ENCODE measurements around the gene ENHO. TPM values are rescaled to one million over a fixed set of nuclear protein-coding genes. Genes with fewer than 3 reads are reported as not detected.

ENHO gene
- total and polyA plus RNA-seq, 2 donors from 2014 or later: 0.22 to 2.7 TPM

GRCh38 chr9:34552606-34552981 is 29.8 kb upstream of the ENHO start:
- no peak overlapping the region for H3K4me3 ChIP-seq (ENCODE audit: low read length in 3 of 3)
- H3K27me3 ChIP-seq (ENCODE audit: control insufficient read depth, insufficient read depth, low read length): no peaks in the 10 kb centered on the region
- DNase-seq: peak; percentile 67 to 73 (median 71)
- no peak overlapping the region for H3K9ac ChIP-seq (ENCODE audit: low read length in 3 of 3)
- no peak for TF ChIP-seq CTCF (IDR thresholded peaks at IDR 0.05; ENCODE audit: borderline replicate concordance, extremely low read depth, insufficient read depth)
- H3K27ac ChIP-seq (ENCODE audit: low read depth in 2 of 2, low read length in 2 of 2): no peak overlapping the region
- no peaks in the 10 kb centered on the region for H3K9me3 ChIP-seq (ENCODE audit: control insufficient read depth in 2 of 3, insufficient read depth in 1 of 3, low read length in 3 of 3)
- no peaks in the 10 kb centered on the region for H3K36me3 ChIP-seq (ENCODE audit: control insufficient read depth in 2 of 3, insufficient read depth in 3 of 3, low read length in 3 of 3)
- intact Hi-C loops (cut with DNase I): no loop called here
- no peak for FAIRE-seq
- peaks cover 3 to 10% (median 7%) of the 10 kb centered on the region in 3 donors for H3K4me1 ChIP-seq (ENCODE audit: control insufficient read depth in 2 of 3, insufficient read depth in 2 of 3, low read depth in 1 of 3, low read length in 3 of 3)

- TF ChIP-seq CTCF (IDR thresholded peaks at IDR 0.05; ENCODE audit: borderline replicate concordance, extremely low read depth, insufficient read depth): no peak
- DNase-seq (peak in 2 of 5 donors; percentile 53 to 57), FAIRE-seq (no peak)
- Histone ChIP-seq H3K27me3 (ENCODE audit: control insufficient read depth, insufficient read depth, low read length) (no peaks in the 10 kb centered on the region), H3K4me3 (ENCODE audit: low read length in 3 of 3) (no peak overlapping the region), H3K27ac (ENCODE audit: low read depth in 2 of 2, low read length in 2 of 2) (no peak overlapping the region), H3K4me1 (ENCODE audit: control insufficient read depth in 2 of 3, insufficient read depth in 2 of 3, low read depth in 1 of 3, low read length in 3 of 3) (peaks cover 3 to 10% (median 7%) of the 10 kb centered on the region in 3 donors), H3K36me3 (ENCODE audit: control insufficient read depth in 2 of 3, insufficient read depth in 3 of 3, low read length in 3 of 3) (no peaks in the 10 kb centered on the region), H3K9ac (ENCODE audit: low read length in 3 of 3) (no peak overlapping the region), H3K9me3 (ENCODE audit: control insufficient read depth in 2 of 3, insufficient read depth in 1 of 3, low read length in 3 of 3) (no peaks in the 10 kb centered on the region)
- intact Hi-C loops (cut with DNase I): no loop called here
These were observed 29.2 kb upstream of the ENHO start for GRCh38 chr9:34551751-34552605.

GRCh38 chr9:34550681-34551270 is 28.0 kb upstream of the ENHO start:
- DNase-seq: peak in 1 of 5 donors; percentile 40
- Histone ChIP-seq H3K4me1 (ENCODE audit: control insufficient read depth in 2 of 3, insufficient read depth in 2 of 3, low read depth in 1 of 3, low read length in 3 of 3) (peaks cover 3 to 10% (median 7%) of the 10 kb centered on the region in 3 donors), H3K27me3 (ENCODE audit: control insufficient read depth, insufficient read depth, low read length) (no peaks in the 10 kb centered on the region), H3K9ac (ENCODE audit: low read length in 3 of 3) (no peak overlapping the region), H3K4me3 (ENCODE audit: low read length in 3 of 3) (no peak overlapping the region), H3K27ac (ENCODE audit: low read depth in 2 of 2, low read length in 2 of 2) (no peak overlapping the region), H3K9me3 (ENCODE audit: control insufficient read depth in 2 of 3, insufficient read depth in 1 of 3, low read length in 3 of 3) (no peaks in the 10 kb centered on the region), H3K36me3 (ENCODE audit: control insufficient read depth in 2 of 3, insufficient read depth in 3 of 3, low read length in 3 of 3) (no peaks in the 10 kb centered on the region)
- no peak for FAIRE-seq
- TF ChIP-seq CTCF (IDR thresholded peaks at IDR 0.05; ENCODE audit: borderline replicate concordance, extremely low read depth, insufficient read depth): no peak
- intact Hi-C loops (cut with DNase I): no loop called here
